H1 (cell line): ENCODE data around the gene MANF. TPM values are rescaled to one million over a fixed set of nuclear protein-coding genes. Genes with fewer than 3 reads are reported as not detected.

ENCODE experiments used
- KDM1A ChIP-seq: fragments of 200-600, 300-600 bp; sonication (generic); IDR thresholded peaks from 2 replicates; pipeline ENCODE4 v1.7.1; 2016; ENCODE audit warnings: mild to moderate bottlenecking, low read length, borderline replicate concordance
- polyA plus RNA-seq, 7 experiments: library from polyadenylated mRNA; depleted of rRNA in 3 of 7; stranded (reverse) in 5 of 7; unstranded in 2 of 7; fragments of >200 nt in 5 of 7; fragments of 200-250 nt in 2 of 7; gene quantifications; 1 replicate in 5 of 7; 2 replicates in 1 of 7; 4 replicates in 1 of 7; pipeline versions ENCODE4 v1.2.1 to v1.2.3, GENCODE V29; 2011 to 2013; ENCODE audit warnings: missing spikeins in 2 of 7, mixed read lengths in 2 of 7
- total RNA-seq: library from RNA; stranded (reverse); fragmentation: NEBNext Ultra II Directional; extraction: Animal tissue kit (Norgen Biotek cat#: 25700); gene quantifications from 2 replicates; pipeline ENCODE4 v1.2.1, GENCODE V29; 2021

MANF gene
- total and polyA plus RNA-seq, 2 of the 8 experiments (the other 6 are each of a cell fraction or from before 2014, with no cell fraction given), result 37.5 to 159 TPM

DNA sequence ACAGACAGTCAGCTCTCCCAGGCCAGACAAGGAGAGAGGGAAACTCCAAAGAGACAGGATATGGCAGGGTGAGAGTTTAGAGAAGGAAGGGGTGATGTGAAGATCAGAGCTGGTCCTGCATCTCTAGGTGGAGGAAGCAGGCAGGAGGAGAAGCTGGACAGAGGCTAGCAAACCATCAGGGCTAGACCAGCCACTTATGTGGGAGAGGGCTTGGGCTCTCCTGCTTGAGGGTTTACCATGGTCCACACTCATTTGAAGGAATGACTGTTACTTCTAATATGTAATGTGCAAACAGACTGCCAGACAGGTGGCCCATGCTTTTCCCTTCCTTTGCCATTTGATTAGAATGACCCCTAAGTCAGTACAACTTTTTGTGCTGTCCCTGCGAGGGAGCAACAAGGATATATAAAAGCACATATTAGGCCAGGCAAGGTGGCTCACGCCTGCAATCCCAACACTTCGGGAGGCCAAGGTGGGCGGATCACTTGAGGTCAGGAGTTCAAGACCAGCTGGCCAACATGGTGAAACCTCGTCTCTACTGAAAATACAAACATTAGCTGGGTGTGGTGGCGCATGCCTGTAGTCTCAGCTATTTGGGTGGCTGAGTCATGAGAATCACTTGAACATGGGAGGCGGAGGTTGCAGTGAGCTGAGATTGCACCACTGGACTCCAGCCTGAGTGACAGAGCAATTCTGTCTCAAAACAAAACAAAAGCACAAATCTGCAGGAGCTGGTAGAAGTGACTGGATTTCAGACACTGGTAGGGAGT, 41.0 kb upstream of the MANF start (continued):
- no peak for TF ChIP-seq KDM1A
- TF ChIP-seq, all 59 proteins: peak for 0
